ENCODE results near the gene SGCD. TPM values are rescaled to one million over a fixed set of nuclear protein-coding genes. Genes with fewer than 3 reads are reported as not detected.

Gene SGCD
- not detected for polyA plus RNA-seq (2012; ENCODE audit: low read depth, missing spikeins)

DNA sequence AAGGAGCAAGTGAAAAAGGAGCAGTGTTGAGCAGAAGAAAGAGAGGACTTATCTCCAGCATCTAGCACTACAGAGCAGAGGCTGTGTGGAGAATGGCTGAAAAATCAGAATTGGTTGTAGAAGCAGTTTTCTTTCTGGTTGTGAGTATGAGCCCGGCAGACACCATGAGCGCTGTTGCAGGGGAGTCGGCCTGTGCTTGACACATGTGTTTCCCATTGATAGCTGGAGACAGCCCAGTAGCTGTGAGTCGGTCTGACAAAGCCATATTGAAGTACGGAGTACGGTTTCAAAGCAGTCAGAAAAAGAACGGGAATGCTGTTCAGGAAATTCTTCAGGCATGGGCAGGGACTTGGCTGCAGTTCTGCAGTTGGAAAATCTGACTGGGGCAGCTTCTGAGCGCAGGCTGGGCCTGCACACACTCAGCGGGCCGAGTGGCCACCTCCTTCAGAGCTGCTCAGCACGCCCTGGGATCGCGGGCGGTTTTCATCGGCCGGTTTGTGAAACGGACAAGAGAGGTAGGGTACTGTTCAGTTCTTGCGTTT is at the start of gene SGCD:
Gene SGCD, plus strand, starts transcription at position 447 of the 542 bp plus-strand sequence.
- TF ChIP-seq SPI1 (IDR thresholded peaks at IDR 0.05; ENCODE audit: low read depth, low read length), result no peak
- no peak for TF ChIP-seq POLR2AphosphoS5 (IDR thresholded peaks at IDR 0.05; ENCODE audit: low read depth, low read length)
- TF ChIP-seq TAF1 (IDR thresholded peaks at IDR 0.05; ENCODE audit: low read depth, low read length), result no peak
- no peak for TF ChIP-seq PAX5 (IDR thresholded peaks at IDR 0.05; ENCODE audit: insufficient read depth, low read length, severe bottlenecking)
- no peak for TF ChIP-seq POU2F2 (IDR thresholded peaks at IDR 0.05; ENCODE audit: low read depth, low read length)
- TF ChIP-seq POLR2A (IDR thresholded peaks at IDR 0.05; ENCODE audit: low read depth, low read length), result no peak
- FAIRE-seq (no peak), DNase-seq (ENCODE audit: insufficient read length, low spot score) (no peak)

DNA sequence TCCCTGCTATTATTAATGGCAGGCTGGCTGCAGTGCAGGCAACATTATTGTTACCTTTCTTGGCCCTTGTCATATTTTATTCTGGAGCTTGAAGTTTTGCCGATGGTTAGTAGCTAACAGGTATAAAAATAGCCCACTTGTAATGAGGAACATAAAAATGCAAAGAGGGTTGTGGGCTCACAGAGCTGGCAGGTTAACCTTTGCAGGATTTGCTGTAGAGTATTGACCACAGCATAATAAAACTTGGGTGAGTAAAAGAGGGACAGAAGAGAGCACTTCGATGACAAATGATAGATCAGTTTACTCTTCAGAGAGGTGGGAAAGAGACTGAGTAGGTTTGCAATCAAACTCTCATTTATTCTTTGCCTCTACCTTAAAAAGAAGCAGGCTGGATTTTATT is 49.7 kb upstream of the SGCD start:
- DNase-seq (ENCODE audit: insufficient read length, low spot score) (no peak), FAIRE-seq (no peak)
- no peak for TF ChIP-seq POU2F2 (IDR thresholded peaks at IDR 0.05; ENCODE audit: low read depth, low read length)
- no peak for TF ChIP-seq PAX5 (IDR thresholded peaks at IDR 0.05; ENCODE audit: insufficient read depth, low read length, severe bottlenecking)
- TF ChIP-seq POLR2A (IDR thresholded peaks at IDR 0.05; ENCODE audit: low read depth, low read length), result no peak
- no peak for TF ChIP-seq SPI1 (IDR thresholded peaks at IDR 0.05; ENCODE audit: low read depth, low read length)
- no peak for TF ChIP-seq POLR2AphosphoS5 (IDR thresholded peaks at IDR 0.05; ENCODE audit: low read depth, low read length)
- TF ChIP-seq TAF1 (IDR thresholded peaks at IDR 0.05; ENCODE audit: low read depth, low read length), result no peak

GRCh38 chr5:156295431-156295830 is 31.5 kb upstream of the SGCD start:
- FAIRE-seq, result no peak
- TF ChIP-seq TAF1 (IDR thresholded peaks at IDR 0.05; ENCODE audit: low read depth, low read length) (no peak), POLR2AphosphoS5 (IDR thresholded peaks at IDR 0.05; ENCODE audit: low read depth, low read length) (no peak), PAX5 (IDR thresholded peaks at IDR 0.05; ENCODE audit: insufficient read depth, low read length, severe bottlenecking) (no peak), POLR2A (IDR thresholded peaks at IDR 0.05; ENCODE audit: low read depth, low read length) (no peak)
- DNase-seq (ENCODE audit: insufficient read length, low spot score), result no peak

DNA sequence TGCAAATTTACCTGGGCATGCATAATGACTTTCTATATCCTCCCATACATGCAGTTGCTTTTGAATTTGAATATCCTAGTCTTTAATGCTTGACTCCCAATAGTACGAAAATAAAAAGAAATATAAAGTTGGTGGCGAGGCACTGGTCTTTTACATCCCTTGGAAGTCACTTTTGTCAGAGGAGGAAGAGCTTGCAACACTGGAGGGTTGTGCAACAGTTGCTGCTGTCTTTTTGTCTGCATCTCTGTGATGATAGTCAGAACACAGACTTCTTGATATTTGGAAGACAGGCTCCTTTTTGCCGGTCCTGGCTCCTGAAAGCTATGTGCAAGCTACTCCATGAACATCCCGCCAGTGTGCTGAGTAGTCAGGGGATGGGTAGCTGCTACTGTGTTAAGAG is 16.8 kb upstream of the SGCD start:
- TF ChIP-seq PAX5 (IDR thresholded peaks at IDR 0.05; ENCODE audit: insufficient read depth, low read length, severe bottlenecking), result no peak
- TF ChIP-seq POLR2A (IDR thresholded peaks at IDR 0.05; ENCODE audit: low read depth, low read length), result no peak
- no peak for TF ChIP-seq TAF1 (IDR thresholded peaks at IDR 0.05; ENCODE audit: low read depth, low read length)
- no peak for TF ChIP-seq POU2F2 (IDR thresholded peaks at IDR 0.05; ENCODE audit: low read depth, low read length)
- TF ChIP-seq POLR2AphosphoS5 (IDR thresholded peaks at IDR 0.05; ENCODE audit: low read depth, low read length), result no peak
- TF ChIP-seq SPI1 (IDR thresholded peaks at IDR 0.05; ENCODE audit: low read depth, low read length), result no peak
- FAIRE-seq (no peak), DNase-seq (ENCODE audit: insufficient read length, low spot score) (no peak)

- no peak for FAIRE-seq
Observed at GRCh38 chr5:156312897-156313694, 13.9 kb upstream of the SGCD start.

GRCh38 chr5:156314416-156314815 is 12.5 kb upstream of the SGCD start:
- FAIRE-seq, result no peak
- no peak for TF ChIP-seq PAX5 (IDR thresholded peaks at IDR 0.05; ENCODE audit: insufficient read depth, low read length, severe bottlenecking)
- no peak for TF ChIP-seq POLR2A (IDR thresholded peaks at IDR 0.05; ENCODE audit: low read depth, low read length)
- no peak for TF ChIP-seq SPI1 (IDR thresholded peaks at IDR 0.05; ENCODE audit: low read depth, low read length)
- TF ChIP-seq POU2F2 (IDR thresholded peaks at IDR 0.05; ENCODE audit: low read depth, low read length), result no peak
- no peak for TF ChIP-seq TAF1 (IDR thresholded peaks at IDR 0.05; ENCODE audit: low read depth, low read length)
- no peak for TF ChIP-seq POLR2AphosphoS5 (IDR thresholded peaks at IDR 0.05; ENCODE audit: low read depth, low read length)
- DNase-seq (ENCODE audit: insufficient read length, low spot score), result no peak

More at GRCh38 chr5:156312897-156313694, 13.9 kb upstream of the SGCD start:
- TF ChIP-seq TAF1 (IDR thresholded peaks at IDR 0.05; ENCODE audit: low read depth, low read length), result no peak
- no peak for TF ChIP-seq PAX5 (IDR thresholded peaks at IDR 0.05; ENCODE audit: insufficient read depth, low read length, severe bottlenecking)
- no peak for TF ChIP-seq POLR2AphosphoS5 (IDR thresholded peaks at IDR 0.05; ENCODE audit: low read depth, low read length)
- no peak for TF ChIP-seq POU2F2 (IDR thresholded peaks at IDR 0.05; ENCODE audit: low read depth, low read length)
- no peak for TF ChIP-seq POLR2A (IDR thresholded peaks at IDR 0.05; ENCODE audit: low read depth, low read length)
- TF ChIP-seq SPI1 (IDR thresholded peaks at IDR 0.05; ENCODE audit: low read depth, low read length), result no peak
- no peak for DNase-seq (ENCODE audit: insufficient read length, low spot score)

GRCh38 chr5:156322666-156323065 is 4.3 kb upstream of the SGCD start:
- FAIRE-seq, result no peak
- TF ChIP-seq POU2F2 (IDR thresholded peaks at IDR 0.05; ENCODE audit: low read depth, low read length), result no peak
- no peak for TF ChIP-seq SPI1 (IDR thresholded peaks at IDR 0.05; ENCODE audit: low read depth, low read length)
- no peak for TF ChIP-seq POLR2AphosphoS5 (IDR thresholded peaks at IDR 0.05; ENCODE audit: low read depth, low read length)
- no peak for TF ChIP-seq TAF1 (IDR thresholded peaks at IDR 0.05; ENCODE audit: low read depth, low read length)
- TF ChIP-seq PAX5 (IDR thresholded peaks at IDR 0.05; ENCODE audit: insufficient read depth, low read length, severe bottlenecking), result no peak
- no peak for TF ChIP-seq POLR2A (IDR thresholded peaks at IDR 0.05; ENCODE audit: low read depth, low read length)
- DNase-seq (ENCODE audit: insufficient read length, low spot score), result no peak

DNA sequence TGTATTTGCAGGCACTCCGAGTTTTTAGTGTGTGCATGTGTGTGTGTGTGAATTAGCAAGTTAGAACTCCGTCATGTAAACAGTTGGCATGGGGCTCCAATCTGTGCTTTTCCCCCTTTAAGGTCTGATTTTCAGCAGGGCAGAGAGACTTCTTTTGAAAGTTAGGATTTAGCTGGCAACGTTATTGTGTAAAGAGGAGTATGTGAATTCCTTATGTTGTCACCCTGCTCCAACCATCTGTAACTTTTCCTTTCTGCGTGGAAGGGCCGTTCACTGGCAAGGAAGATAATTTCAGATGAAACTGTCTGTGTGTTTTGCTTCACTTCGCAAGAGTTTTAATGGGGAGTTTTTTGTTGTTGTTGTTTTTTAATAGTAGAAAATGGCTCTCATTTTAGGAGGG is 332 bp downstream of the SGCD start:
- FAIRE-seq (no peak), DNase-seq (ENCODE audit: insufficient read length, low spot score) (no peak)
- TF ChIP-seq PAX5 (IDR thresholded peaks at IDR 0.05; ENCODE audit: insufficient read depth, low read length, severe bottlenecking), result no peak
- TF ChIP-seq TAF1 (IDR thresholded peaks at IDR 0.05; ENCODE audit: low read depth, low read length), result no peak
- no peak for TF ChIP-seq SPI1 (IDR thresholded peaks at IDR 0.05; ENCODE audit: low read depth, low read length)
- TF ChIP-seq POU2F2 (IDR thresholded peaks at IDR 0.05; ENCODE audit: low read depth, low read length), result no peak
- TF ChIP-seq POLR2A (IDR thresholded peaks at IDR 0.05; ENCODE audit: low read depth, low read length), result no peak

DNA sequence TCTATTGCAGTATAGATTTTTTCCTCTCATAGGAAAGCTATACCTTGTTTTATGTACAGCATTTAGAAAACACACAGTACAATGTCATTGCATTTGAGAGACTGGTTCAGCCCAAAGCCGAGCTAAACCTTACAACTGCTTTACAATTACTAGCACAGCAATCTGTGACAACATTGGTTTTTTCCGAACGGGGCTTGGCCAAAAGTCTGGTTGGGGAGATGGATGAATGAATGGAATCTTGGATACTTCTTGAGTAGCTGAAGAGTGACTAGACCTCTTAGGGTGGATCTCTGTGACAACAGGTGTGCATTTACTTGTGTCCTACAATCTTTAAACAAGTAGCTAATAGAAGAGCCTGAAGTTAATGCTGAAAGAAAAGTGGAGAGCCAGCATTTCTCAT is 1.2 kb downstream of the SGCD start:
- TF ChIP-seq POU2F2 (IDR thresholded peaks at IDR 0.05; ENCODE audit: low read depth, low read length), result no peak
- no peak for TF ChIP-seq PAX5 (IDR thresholded peaks at IDR 0.05; ENCODE audit: insufficient read depth, low read length, severe bottlenecking)
- no peak for TF ChIP-seq POLR2AphosphoS5 (IDR thresholded peaks at IDR 0.05; ENCODE audit: low read depth, low read length)
- TF ChIP-seq TAF1 (IDR thresholded peaks at IDR 0.05; ENCODE audit: low read depth, low read length), result no peak
- no peak for TF ChIP-seq POLR2A (IDR thresholded peaks at IDR 0.05; ENCODE audit: low read depth, low read length)
- FAIRE-seq, result no peak
- no peak for DNase-seq (ENCODE audit: insufficient read length, low spot score)

All from GM12891 (cell line).